IPS-15b (cell line): ENCODE data around the gene DOLPP1.
"Not testable (repeated sequence)": the region's sequence is repeated elsewhere in the genome, so short reads cannot be mapped to it uniquely, and the experiment has no call there.

Experiments used
- H3K27me3 ChIP-seq: one replicate; pipeline ENCODE4 v1.6.1; 2013; ENCODE audit warnings: low read length; ENCODE audit not compliant: control insufficient read depth, insufficient read depth
- H3K36me3 ChIP-seq: one replicate; pipeline ENCODE4 v1.6.1; 2013; ENCODE audit warnings: low read length; ENCODE audit not compliant: control insufficient read depth, insufficient read depth
- H3K4me1 ChIP-seq: one replicate; pipeline ENCODE4 v1.6.1; 2013; ENCODE audit warnings: mild to moderate bottlenecking, low read length; ENCODE audit not compliant: control insufficient read depth, insufficient read depth
- H3K4me3 ChIP-seq: one replicate; pipeline ENCODE4 v1.5.1; 2013; ENCODE audit warnings: low read depth, low read length
- H3K9ac ChIP-seq: one replicate; pipeline ENCODE4 v1.6.1; 2013; ENCODE audit warnings: low read depth, mild to moderate bottlenecking, low read length
- H3K9me3 ChIP-seq: one replicate; pipeline ENCODE4 v1.6.1; 2013; ENCODE audit warnings: mild to moderate bottlenecking, low read length; ENCODE audit not compliant: control insufficient read depth, insufficient read depth

Gene DOLPP1

GRCh38 chr9:129126749-129127618 lies 46.1 kb downstream of the DOLPP1 start:
- peak overlapping the region; percentile 28 for H3K9ac ChIP-seq
- no peaks in the 10 kb centered on the region for H3K27me3 ChIP-seq
- H3K4me3 ChIP-seq = no peak overlapping the region
- H3K9me3 ChIP-seq = no peaks in the 10 kb centered on the region
- peaks cover 27% of the 10 kb centered on the region for H3K36me3 ChIP-seq
- peaks cover 7% of the 10 kb centered on the region for H3K4me1 ChIP-seq

- no peak overlapping the region for H3K4me3 ChIP-seq
- peaks cover 7% of the 10 kb centered on the region for H3K4me1 ChIP-seq
- H3K9ac ChIP-seq = no peak overlapping the region
- H3K27me3 ChIP-seq = no peaks in the 10 kb centered on the region
- H3K9me3 ChIP-seq = no peaks in the 10 kb centered on the region
- H3K36me3 ChIP-seq = peaks cover 20% of the 10 kb centered on the region
Observed at GRCh38 chr9:129128689-129129088, 47.8 kb downstream of the DOLPP1 start.

GRCh38 chr9:129130271-129130670 lies 49.4 kb downstream of the DOLPP1 start:
- H3K27me3 ChIP-seq, H3K4me1 ChIP-seq, H3K9me3 ChIP-seq, H3K4me3 ChIP-seq, H3K9ac ChIP-seq: not testable (repeated sequence)
- H3K36me3 ChIP-seq = peaks cover 23% of the 10 kb centered on the region

GRCh38 chr9:129130791-129131190 lies 49.9 kb downstream of the DOLPP1 start:
- H3K4me3 ChIP-seq = no peak overlapping the region
- peaks cover 7% of the 10 kb centered on the region for H3K4me1 ChIP-seq
- peaks cover 25% of the 10 kb centered on the region for H3K36me3 ChIP-seq
- no peaks in the 10 kb centered on the region for H3K27me3 ChIP-seq
- no peaks in the 10 kb centered on the region for H3K9me3 ChIP-seq
- H3K9ac ChIP-seq = no peak overlapping the region

- Histone ChIP-seq H3K9me3 (no peaks in the 10 kb centered on the region), H3K4me3 (no peak overlapping the region), H3K4me1 (peaks cover 7% of the 10 kb centered on the region), H3K36me3 (peaks cover 31% of the 10 kb centered on the region), H3K27me3 (no peaks in the 10 kb centered on the region), H3K9ac (no peak overlapping the region)
Observed at GRCh38 chr9:129131300-129132145, 50.6 kb downstream of the DOLPP1 start.

GRCh38 chr9:129133082-129133481 lies 52.2 kb downstream of the DOLPP1 start:
- Histone ChIP-seq H3K4me1 (no peaks in the 10 kb centered on the region), H3K4me3 (no peak overlapping the region), H3K36me3 (peaks cover 41% of the 10 kb centered on the region), H3K9ac (no peak overlapping the region), H3K27me3 (no peaks in the 10 kb centered on the region), H3K9me3 (no peaks in the 10 kb centered on the region)

- H3K27me3 ChIP-seq = no peaks in the 10 kb centered on the region
- H3K4me1 ChIP-seq = peaks cover 9% of the 10 kb centered on the region
- no peaks in the 10 kb centered on the region for H3K9me3 ChIP-seq
- H3K9ac ChIP-seq = no peak overlapping the region
- no peak overlapping the region for H3K4me3 ChIP-seq
- H3K36me3 ChIP-seq = peaks cover 34% of the 10 kb centered on the region
Observed at GRCh38 chr9:129135476-129135875, 54.6 kb downstream of the DOLPP1 start.

GRCh38 chr9:129136446-129137035 lies 55.6 kb downstream of the DOLPP1 start:
- Histone ChIP-seq H3K27me3 (no peaks in the 10 kb centered on the region), H3K4me3 (no peak overlapping the region), H3K4me1 (peaks cover 17% of the 10 kb centered on the region), H3K9ac (no peak overlapping the region), H3K9me3 (no peaks in the 10 kb centered on the region), H3K36me3 (peaks cover 25% of the 10 kb centered on the region)

GRCh38 chr9:129137292-129138143 lies 56.6 kb downstream of the DOLPP1 start:
- no peak overlapping the region for H3K4me3 ChIP-seq
- no peak overlapping the region for H3K9ac ChIP-seq
- peaks cover 24% of the 10 kb centered on the region for H3K36me3 ChIP-seq

GRCh38 chr9:129138144-129138462 lies 57.2 kb downstream of the DOLPP1 start:
- Histone ChIP-seq H3K36me3 (peaks cover 25% of the 10 kb centered on the region), H3K4me3 (no peak overlapping the region)

More at GRCh38 chr9:129137292-129138143, 56.6 kb downstream of the DOLPP1 start:
- Histone ChIP-seq H3K9me3 (no peaks in the 10 kb centered on the region), H3K27me3 (no peaks in the 10 kb centered on the region), H3K4me1 (peaks cover 25% of the 10 kb centered on the region)

More at GRCh38 chr9:129138144-129138462, 57.2 kb downstream of the DOLPP1 start:
- Histone ChIP-seq H3K4me1 (peaks cover 29% of the 10 kb centered on the region), H3K9ac (no peak overlapping the region), H3K27me3 (no peaks in the 10 kb centered on the region), H3K9me3 (no peaks in the 10 kb centered on the region)
